ENCODE data around the gene UACA.

Gene UACA

GRCh38 chr15:70789213-70789612 lies 25.9 kb upstream of the UACA start:
- no peak for TF ChIP-seq CTCF (IDR thresholded peaks at IDR 0.05)
- H3K36me3 ChIP-seq: no peaks in the 10 kb centered on the region
- no peak overlapping the region for H3K4me3 ChIP-seq
- no peaks in the 10 kb centered on the region for H3K9me3 ChIP-seq
- intact Hi-C loops (cut with DNase I; ENCODE audit: low total_unique reads): no loop called here
- H3K27ac ChIP-seq: no peak overlapping the region
- H3K27me3 ChIP-seq: no peaks in the 10 kb centered on the region
- peaks cover 0 to 6% (median 2%) of the 10 kb centered on the region in 4 donors for H3K4me1 ChIP-seq
- DNase-seq: no peak

GRCh38 chr15:70788114-70789049 lies 25.0 kb upstream of the UACA start:
- H3K27ac ChIP-seq: no peak overlapping the region
- H3K4me1 ChIP-seq: no peaks in the 10 kb centered on the region
- H3K27me3 ChIP-seq: no peaks in the 10 kb centered on the region
- no peak for DNase-seq
- TF ChIP-seq CTCF (IDR thresholded peaks at IDR 0.05): no peak
- H3K36me3 ChIP-seq: no peaks in the 10 kb centered on the region
- H3K9me3 ChIP-seq: no peaks in the 10 kb centered on the region
- no peak overlapping the region for H3K4me3 ChIP-seq
- intact Hi-C loops (cut with DNase I; ENCODE audit: low total_unique reads): no loop called here

GRCh38 chr15:70786996-70787395 lies 23.6 kb upstream of the UACA start:
- DNase-seq: no peak

GRCh38 chr15:70783610-70784022 lies 20.3 kb upstream of the UACA start:
- no peaks in the 10 kb centered on the region for H3K36me3 ChIP-seq
- no peak for DNase-seq
- TF ChIP-seq CTCF (IDR thresholded peaks at IDR 0.05): no peak
- no peak overlapping the region for H3K27ac ChIP-seq
- intact Hi-C loops (cut with DNase I; ENCODE audit: low total_unique reads): no loop called here
- no peak overlapping the region for H3K4me3 ChIP-seq
- peaks cover 0 to 4% (median under 1%) of the 10 kb centered on the region in 4 donors for H3K4me1 ChIP-seq
- H3K27me3 ChIP-seq: no peaks in the 10 kb centered on the region
- no peaks in the 10 kb centered on the region for H3K9me3 ChIP-seq

More at GRCh38 chr15:70786996-70787395, 23.6 kb upstream of the UACA start:
- intact Hi-C loops (cut with DNase I; ENCODE audit: low total_unique reads): no loop called here
- Histone ChIP-seq H3K9me3 (no peaks in the 10 kb centered on the region), H3K27me3 (no peaks in the 10 kb centered on the region), H3K36me3 (no peaks in the 10 kb centered on the region), H3K4me1 (no peaks in the 10 kb centered on the region), H3K27ac (no peak overlapping the region), H3K4me3 (no peak overlapping the region)
- no peak for TF ChIP-seq CTCF (IDR thresholded peaks at IDR 0.05)

GRCh38 chr15:70783041-70783440 lies 19.7 kb upstream of the UACA start:
- no peaks in the 10 kb centered on the region for H3K27me3 ChIP-seq
- H3K36me3 ChIP-seq: no peaks in the 10 kb centered on the region
- peaks cover 0 to 10% (median 4%) of the 10 kb centered on the region in 4 donors for H3K4me1 ChIP-seq
- H3K4me3 ChIP-seq: no peak overlapping the region
- H3K27ac ChIP-seq: no peak overlapping the region
- no peak for DNase-seq
- intact Hi-C loops (cut with DNase I; ENCODE audit: low total_unique reads): no loop called here
- no peaks in the 10 kb centered on the region for H3K9me3 ChIP-seq
- TF ChIP-seq CTCF (IDR thresholded peaks at IDR 0.05): no peak
